Neural cell (in vitro differentiated cells): ENCODE data around the gene LRRC58.

ENCODE experiments used
- EP300 ChIP-seq: fragments of 450-650 bp; conservative IDR thresholded peaks from 2 replicates; pipeline ENCODE4 v1.6.1; 2014; ENCODE audit warnings: antibody characterized with exemption, mild to moderate bottlenecking, moderate library complexity; ENCODE audit not compliant: poor library complexity, severe bottlenecking
- EZH2 ChIP-seq: fragments of 200-600, 300-800 bp; shearing (Covaris generic), sonication (generic); IDR thresholded peaks from 2 replicates; pipeline ENCODE4 v1.6.1; 2014; ENCODE audit warnings: antibody characterized with exemption, low read length, borderline replicate concordance, mild to moderate bottlenecking; ENCODE audit not compliant: insufficient read depth, poor library complexity, severe bottlenecking
- POLR2AphosphoS5 ChIP-seq: IDR thresholded peaks from 2 replicates; pipeline ENCODE4 v1.6.1; 2012
- RAD21 ChIP-seq: fragments of 450-650 bp; conservative IDR thresholded peaks from 2 replicates; pipeline ENCODE4 v1.6.1; 2014; ENCODE audit warnings: antibody characterized with exemption, mild to moderate bottlenecking, moderate library complexity
- SMC3 ChIP-seq: fragments of 450-650 bp; conservative IDR thresholded peaks from 2 replicates; pipeline ENCODE4 v1.6.1; 2014; ENCODE audit warnings: antibody characterized with exemption, mild to moderate bottlenecking, moderate library complexity; ENCODE audit not compliant: poor library complexity
- TAF1 ChIP-seq: IDR thresholded peaks from 2 replicates; pipeline ENCODE4 v1.6.1; 2012; ENCODE audit warnings: low read depth
- TF ChIP-seq, protein P1 (sequence below): fragments of 450-650 bp; IDR thresholded peaks from 2 replicates; pipeline ENCODE4 v1.5.1; 2014; ENCODE audit warnings: antibody characterized with exemption, mild to moderate bottlenecking, moderate library complexity; ENCODE audit not compliant: poor library complexity, severe bottlenecking

DNA sequence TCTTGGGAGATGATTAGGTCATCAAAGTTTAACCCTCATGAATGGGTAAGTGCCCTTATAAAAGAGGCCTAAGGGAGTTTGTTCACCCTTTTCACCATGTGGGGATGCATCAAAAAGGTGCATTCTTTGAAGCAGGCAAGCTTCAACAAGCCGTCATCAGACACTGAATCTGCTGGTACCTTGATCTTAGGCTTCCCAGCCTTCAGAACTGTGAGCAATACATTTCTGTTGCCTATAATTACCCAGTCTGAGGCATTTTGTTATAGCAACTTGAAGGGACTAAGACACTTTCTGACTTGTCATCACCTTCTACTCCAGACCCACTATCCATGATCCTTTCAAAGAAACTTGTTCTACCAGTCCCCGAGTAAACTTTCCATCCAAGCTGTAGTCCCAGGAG is 44.6 kb upstream of the LRRC58 start:
- TF ChIP-seq RAD21 (no peak), EZH2 (no peak), TAF1 (no peak), SMC3 (no peak), EP300 (no peak), POLR2AphosphoS5 (no peak)
- TF ChIP-seq, protein P1, sequence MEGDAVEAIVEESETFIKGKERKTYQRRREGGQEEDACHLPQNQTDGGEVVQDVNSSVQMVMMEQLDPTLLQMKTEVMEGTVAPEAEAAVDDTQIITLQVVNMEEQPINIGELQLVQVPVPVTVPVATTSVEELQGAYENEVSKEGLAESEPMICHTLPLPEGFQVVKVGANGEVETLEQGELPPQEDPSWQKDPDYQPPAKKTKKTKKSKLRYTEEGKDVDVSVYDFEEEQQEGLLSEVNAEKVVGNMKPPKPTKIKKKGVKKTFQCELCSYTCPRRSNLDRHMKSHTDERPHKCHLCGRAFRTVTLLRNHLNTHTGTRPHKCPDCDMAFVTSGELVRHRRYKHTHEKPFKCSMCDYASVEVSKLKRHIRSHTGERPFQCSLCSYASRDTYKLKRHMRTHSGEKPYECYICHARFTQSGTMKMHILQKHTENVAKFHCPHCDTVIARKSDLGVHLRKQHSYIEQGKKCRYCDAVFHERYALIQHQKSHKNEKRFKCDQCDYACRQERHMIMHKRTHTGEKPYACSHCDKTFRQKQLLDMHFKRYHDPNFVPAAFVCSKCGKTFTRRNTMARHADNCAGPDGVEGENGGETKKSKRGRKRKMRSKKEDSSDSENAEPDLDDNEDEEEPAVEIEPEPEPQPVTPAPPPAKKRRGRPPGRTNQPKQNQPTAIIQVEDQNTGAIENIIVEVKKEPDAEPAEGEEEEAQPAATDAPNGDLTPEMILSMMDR = no peak
